Endometrium (tissue), 2 donors: ENCODE results near the gene RMDN2.

Source experiments
- FAIRE-seq: peaks from 2 replicates; lab custom pipeline; 2012; peaks lifted over from hg19 to GRCh38; lab: Jason Lieb, UNC
- donor health status: control.
- donor health status: control.

The RMDN2 gene

GRCh38 chr2:37925063-37925897 lies at the start of gene RMDN2:
RMDN2 (plus strand) TSS chr2:37925287; CDS start chr2:37929278, 3,991 bp downstream.
- FAIRE-seq = no peak

- no peak for FAIRE-seq
Observed at GRCh38 chr2:37875403-37875906, 49.6 kb upstream of the RMDN2 start.

GRCh38 chr2:37876227-37876626 lies 48.9 kb upstream of the RMDN2 start:
- no peak for FAIRE-seq

GRCh38 chr2:37877457-37878315 lies 47.4 kb upstream of the RMDN2 start:
- FAIRE-seq = peak; percentile 99

GRCh38 chr2:37878536-37878935 lies 46.6 kb upstream of the RMDN2 start:
- FAIRE-seq = no peak

- FAIRE-seq = no peak
Observed at GRCh38 chr2:37880551-37880950, 44.5 kb upstream of the RMDN2 start.

- FAIRE-seq = no peak
Observed at GRCh38 chr2:37881397-37881796, 43.7 kb upstream of the RMDN2 start.

- FAIRE-seq = no peak
Observed at GRCh38 chr2:37882036-37882435, 43.1 kb upstream of the RMDN2 start.

- FAIRE-seq = no peak
Observed at GRCh38 chr2:37883518-37883917, 41.6 kb upstream of the RMDN2 start.

GRCh38 chr2:37885329-37885993 lies 39.6 kb upstream of the RMDN2 start:
- FAIRE-seq = no peak

- no peak for FAIRE-seq
Observed at GRCh38 chr2:37886745-37887144, 38.3 kb upstream of the RMDN2 start.

- FAIRE-seq = no peak
Observed at GRCh38 chr2:37887286-37887685, 37.8 kb upstream of the RMDN2 start.

GRCh38 chr2:37890893-37891495 lies 34.1 kb upstream of the RMDN2 start:
- no peak for FAIRE-seq

- no peak for FAIRE-seq
Observed at GRCh38 chr2:37891846-37892435, 33.1 kb upstream of the RMDN2 start.

GRCh38 chr2:37892436-37893114 lies 32.5 kb upstream of the RMDN2 start:
- FAIRE-seq = no peak

GRCh38 chr2:37893327-37893726 lies 31.8 kb upstream of the RMDN2 start:
- no peak for FAIRE-seq

- FAIRE-seq = no peak
Observed at GRCh38 chr2:37894047-37894446, 31.0 kb upstream of the RMDN2 start.

GRCh38 chr2:37894601-37895000 lies 30.5 kb upstream of the RMDN2 start:
- FAIRE-seq = no peak

- no peak for FAIRE-seq
Observed at GRCh38 chr2:37895140-37895539, 29.9 kb upstream of the RMDN2 start.

- no peak for FAIRE-seq
Observed at GRCh38 chr2:37896319-37896718, 28.8 kb upstream of the RMDN2 start.

- FAIRE-seq = no peak
Observed at GRCh38 chr2:37897511-37897910, 27.6 kb upstream of the RMDN2 start.
